ENCODE measurements around the gene ZNF227. TPM values are rescaled to one million over a fixed set of nuclear protein-coding genes. Genes with fewer than 3 reads are reported as not detected.
A peak's percentile ranks its signal among the peaks of the same experiment; 100 is the strongest.

The ZNF227 gene
- total and polyA plus RNA-seq, 2 donors (not counting 1 experiment from before 2014, with no cell fraction given): 5.9 to 49.5 TPM

DNA sequence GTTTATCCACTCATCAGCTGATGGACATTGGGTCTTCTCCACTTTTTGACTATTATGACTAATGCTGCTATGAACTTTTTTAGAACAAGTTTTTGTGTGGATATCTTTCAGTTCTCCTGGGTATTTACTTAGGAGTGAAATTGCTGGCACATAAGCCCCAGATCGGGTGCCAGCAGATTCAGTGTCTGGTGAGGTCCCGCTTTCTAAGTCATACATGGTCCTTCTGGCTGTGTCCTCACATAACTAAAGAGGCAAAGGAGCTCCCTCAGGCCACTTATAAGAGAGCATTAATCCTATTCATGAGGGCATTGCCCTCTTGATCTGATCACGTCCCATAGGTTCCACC lies 48.0 kb upstream of the ZNF227 start:
- Mint-ChIP-seq H3K4me1 (peaks cover 31% of the 10 kb centered on the region), H3K9me3 (ENCODE audit: insufficient read depth) (peaks cover 6% of the 10 kb centered on the region), H3K27me3 (no peaks in the 10 kb centered on the region), H3K27ac (peak overlapping the region; percentile 98), H3K4me3 (peak overlapping the region; percentile 98)
- peak overlapping the region in 1 of 2 donors; percentile 83 for H3K27ac ChIP-seq (ENCODE audit: low read length in 2 of 2)
- no peaks in the 10 kb centered on the region for H3K27me3 ChIP-seq (replicated peaks in 1 of 4; ENCODE audit: control extremely low read depth in 1 of 4, control insufficient read depth in 3 of 4, insufficient read depth in 4 of 4, low read length in 3 of 4)
- no peak for DNase-seq
- ChIA-PET POLR2A (interaction anchor here (0.8 kb wide), 1 partner anchor 22 kb away, joined by 4 read pairs; the partner anchor contains the start of gene ZNF234), CTCF (interaction anchor here (1.1 to 1.3 kb wide), 2 partner anchors 96 to 419 kb away, joined by 3 to 4 read pairs; partner anchors contain the start of gene ZNF233)
- peak overlapping the region; percentile 70 for H3K4me2 ChIP-seq (replicated peaks; ENCODE audit: low read depth, low read length, poor library complexity, severe bottlenecking)
- H3K9ac ChIP-seq (ENCODE audit: low read length): peak overlapping the region; percentile 81
- intact Hi-C loops (cut with micrococcal nuclease): loop anchor here (1.0 to 2.0 kb wide), 2 partner anchors 70 to 285 kb away; partner anchors contain the start of genes ZNF224 and ZNF229
- no peak for TF ChIP-seq EZH2 (IDR thresholded peaks at IDR 0.05; ENCODE audit: borderline replicate concordance, insufficient read depth, low read depth, low read length, poor library complexity, severe bottlenecking)
- TF ChIP-seq, protein P1, sequence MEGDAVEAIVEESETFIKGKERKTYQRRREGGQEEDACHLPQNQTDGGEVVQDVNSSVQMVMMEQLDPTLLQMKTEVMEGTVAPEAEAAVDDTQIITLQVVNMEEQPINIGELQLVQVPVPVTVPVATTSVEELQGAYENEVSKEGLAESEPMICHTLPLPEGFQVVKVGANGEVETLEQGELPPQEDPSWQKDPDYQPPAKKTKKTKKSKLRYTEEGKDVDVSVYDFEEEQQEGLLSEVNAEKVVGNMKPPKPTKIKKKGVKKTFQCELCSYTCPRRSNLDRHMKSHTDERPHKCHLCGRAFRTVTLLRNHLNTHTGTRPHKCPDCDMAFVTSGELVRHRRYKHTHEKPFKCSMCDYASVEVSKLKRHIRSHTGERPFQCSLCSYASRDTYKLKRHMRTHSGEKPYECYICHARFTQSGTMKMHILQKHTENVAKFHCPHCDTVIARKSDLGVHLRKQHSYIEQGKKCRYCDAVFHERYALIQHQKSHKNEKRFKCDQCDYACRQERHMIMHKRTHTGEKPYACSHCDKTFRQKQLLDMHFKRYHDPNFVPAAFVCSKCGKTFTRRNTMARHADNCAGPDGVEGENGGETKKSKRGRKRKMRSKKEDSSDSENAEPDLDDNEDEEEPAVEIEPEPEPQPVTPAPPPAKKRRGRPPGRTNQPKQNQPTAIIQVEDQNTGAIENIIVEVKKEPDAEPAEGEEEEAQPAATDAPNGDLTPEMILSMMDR (IDR thresholded peaks at IDR 0.05): no peak
- peak overlapping the region; percentile 72 to 99 (median 88) for H3K4me3 ChIP-seq (ENCODE audit: control extremely low read depth in 1 of 5, extremely low read depth in 1 of 5, insufficient read depth in 1 of 5, low read depth in 2 of 5, low read length in 4 of 5)
- H3K4me1 ChIP-seq (ENCODE audit: control insufficient read depth in 2 of 2, insufficient read depth in 2 of 2, low read length in 2 of 2): peaks cover 11 to 16% of the 10 kb centered on the region in 2 donors
- ATAC-seq (ENCODE audit: low read depth): no peak
- peaks cover 3 to 21% of the 10 kb centered on the region in 2 experiments for H3K36me3 ChIP-seq (replicated peaks in 1 of 2; ENCODE audit: control extremely low read depth in 1 of 2, control insufficient read depth in 1 of 2, extremely low read depth in 1 of 2, insufficient read depth in 2 of 2, low read length in 1 of 2)
- WGBS (ENCODE audit: insufficient coverage): 100% methylated on average over 1 of the region's 3 CpGs
- H3K79me2 ChIP-seq (ENCODE audit: control insufficient read depth, insufficient read depth, low read length): peaks cover 33% of the 10 kb centered on the region
- H3K9me3 ChIP-seq (ENCODE audit: control extremely low read depth in 1 of 3, control insufficient read depth in 2 of 3, insufficient read depth in 1 of 3, low read length in 2 of 3): peaks cover 6 to 30% (median 17%) of the 10 kb centered on the region in 3 donors
- peak overlapping the region; percentile 73 for H2AFZ ChIP-seq (ENCODE audit: insufficient read depth, low read depth, low read length, poor library complexity, severe bottlenecking)
- H4K20me1 ChIP-seq (ENCODE audit: control insufficient read depth, insufficient read depth, low read length, poor library complexity, severe bottlenecking): no peaks in the 10 kb centered on the region
